ENCODE results near the gene JARID2. TPM values are rescaled to one million over a fixed set of nuclear protein-coding genes. Genes with fewer than 3 reads are reported as not detected.

JARID2 gene
- total and polyA plus RNA-seq, 10 of the 15 experiments (the other 5 are each of a cell fraction or from before 2014, with no cell fraction given), result 4.2 to 21.6 (median 11.7) TPM

DNA sequence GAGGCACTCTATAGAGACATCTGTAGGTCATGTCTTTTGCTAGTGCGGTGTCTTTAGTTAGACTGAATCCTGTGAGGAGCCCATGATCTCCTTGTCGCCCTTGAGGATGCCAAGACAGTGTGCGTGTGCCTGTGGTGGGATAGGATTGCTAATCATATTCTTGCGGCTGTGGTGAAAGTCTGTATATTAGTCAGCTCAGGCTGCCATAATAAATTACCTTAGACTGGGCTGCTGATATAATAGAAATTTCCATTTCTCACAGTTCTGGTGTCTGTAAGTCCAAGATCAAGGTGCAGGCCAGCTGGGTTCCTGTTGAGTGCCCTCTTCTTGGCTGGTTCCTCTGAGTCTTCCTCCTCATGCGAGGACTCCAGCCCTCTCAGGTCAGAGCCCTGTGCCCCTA lies 141.2 kb downstream of the JARID2 start (continued):
- TF ChIP-seq, protein P1, sequence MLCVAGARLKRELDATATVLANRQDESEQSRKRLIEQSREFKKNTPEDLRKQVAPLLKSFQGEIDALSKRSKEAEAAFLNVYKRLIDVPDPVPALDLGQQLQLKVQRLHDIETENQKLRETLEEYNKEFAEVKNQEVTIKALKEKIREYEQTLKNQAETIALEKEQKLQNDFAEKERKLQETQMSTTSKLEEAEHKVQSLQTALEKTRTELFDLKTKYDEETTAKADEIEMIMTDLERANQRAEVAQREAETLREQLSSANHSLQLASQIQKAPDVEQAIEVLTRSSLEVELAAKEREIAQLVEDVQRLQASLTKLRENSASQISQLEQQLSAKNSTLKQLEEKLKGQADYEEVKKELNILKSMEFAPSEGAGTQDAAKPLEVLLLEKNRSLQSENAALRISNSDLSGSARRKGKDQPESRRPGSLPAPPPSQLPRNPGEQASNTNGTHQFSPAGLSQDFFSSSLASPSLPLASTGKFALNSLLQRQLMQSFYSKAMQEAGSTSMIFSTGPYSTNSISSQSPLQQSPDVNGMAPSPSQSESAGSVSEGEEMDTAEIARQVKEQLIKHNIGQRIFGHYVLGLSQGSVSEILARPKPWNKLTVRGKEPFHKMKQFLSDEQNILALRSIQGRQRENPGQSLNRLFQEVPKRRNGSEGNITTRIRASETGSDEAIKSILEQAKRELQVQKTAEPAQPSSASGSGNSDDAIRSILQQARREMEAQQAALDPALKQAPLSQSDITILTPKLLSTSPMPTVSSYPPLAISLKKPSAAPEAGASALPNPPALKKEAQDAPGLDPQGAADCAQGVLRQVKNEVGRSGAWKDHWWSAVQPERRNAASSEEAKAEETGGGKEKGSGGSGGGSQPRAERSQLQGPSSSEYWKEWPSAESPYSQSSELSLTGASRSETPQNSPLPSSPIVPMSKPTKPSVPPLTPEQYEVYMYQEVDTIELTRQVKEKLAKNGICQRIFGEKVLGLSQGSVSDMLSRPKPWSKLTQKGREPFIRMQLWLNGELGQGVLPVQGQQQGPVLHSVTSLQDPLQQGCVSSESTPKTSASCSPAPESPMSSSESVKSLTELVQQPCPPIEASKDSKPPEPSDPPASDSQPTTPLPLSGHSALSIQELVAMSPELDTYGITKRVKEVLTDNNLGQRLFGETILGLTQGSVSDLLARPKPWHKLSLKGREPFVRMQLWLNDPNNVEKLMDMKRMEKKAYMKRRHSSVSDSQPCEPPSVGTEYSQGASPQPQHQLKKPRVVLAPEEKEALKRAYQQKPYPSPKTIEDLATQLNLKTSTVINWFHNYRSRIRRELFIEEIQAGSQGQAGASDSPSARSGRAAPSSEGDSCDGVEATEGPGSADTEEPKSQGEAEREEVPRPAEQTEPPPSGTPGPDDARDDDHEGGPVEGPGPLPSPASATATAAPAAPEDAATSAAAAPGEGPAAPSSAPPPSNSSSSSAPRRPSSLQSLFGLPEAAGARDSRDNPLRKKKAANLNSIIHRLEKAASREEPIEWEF (IDR thresholded peaks at IDR 0.05; ENCODE audit: insufficient replicate concordance, low read depth, low read length), result no peak
- no peak for TF ChIP-seq NFXL1 (IDR thresholded peaks at IDR 0.05; ENCODE audit: borderline replicate concordance)
- no peak for TF ChIP-seq RB1 (IDR thresholded peaks at IDR 0.05; ENCODE audit: borderline replicate concordance)
- peak; percentile 41; the same call in 1 of the 2 replicates for TF ChIP-seq MEF2A (IDR thresholded peaks at IDR 0.05; ENCODE audit: insufficient read depth, low read depth, low read length)
- TF ChIP-seq, protein P2, sequence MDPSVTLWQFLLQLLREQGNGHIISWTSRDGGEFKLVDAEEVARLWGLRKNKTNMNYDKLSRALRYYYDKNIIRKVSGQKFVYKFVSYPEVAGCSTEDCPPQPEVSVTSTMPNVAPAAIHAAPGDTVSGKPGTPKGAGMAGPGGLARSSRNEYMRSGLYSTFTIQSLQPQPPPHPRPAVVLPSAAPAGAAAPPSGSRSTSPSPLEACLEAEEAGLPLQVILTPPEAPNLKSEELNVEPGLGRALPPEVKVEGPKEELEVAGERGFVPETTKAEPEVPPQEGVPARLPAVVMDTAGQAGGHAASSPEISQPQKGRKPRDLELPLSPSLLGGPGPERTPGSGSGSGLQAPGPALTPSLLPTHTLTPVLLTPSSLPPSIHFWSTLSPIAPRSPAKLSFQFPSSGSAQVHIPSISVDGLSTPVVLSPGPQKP (IDR thresholded peaks at IDR 0.05; ENCODE audit: low read depth, low read length), result no peak
- peak; percentile 94 for TF ChIP-seq DPF2 (IDR thresholded peaks at IDR 0.05)
- TF ChIP-seq, protein P3, sequence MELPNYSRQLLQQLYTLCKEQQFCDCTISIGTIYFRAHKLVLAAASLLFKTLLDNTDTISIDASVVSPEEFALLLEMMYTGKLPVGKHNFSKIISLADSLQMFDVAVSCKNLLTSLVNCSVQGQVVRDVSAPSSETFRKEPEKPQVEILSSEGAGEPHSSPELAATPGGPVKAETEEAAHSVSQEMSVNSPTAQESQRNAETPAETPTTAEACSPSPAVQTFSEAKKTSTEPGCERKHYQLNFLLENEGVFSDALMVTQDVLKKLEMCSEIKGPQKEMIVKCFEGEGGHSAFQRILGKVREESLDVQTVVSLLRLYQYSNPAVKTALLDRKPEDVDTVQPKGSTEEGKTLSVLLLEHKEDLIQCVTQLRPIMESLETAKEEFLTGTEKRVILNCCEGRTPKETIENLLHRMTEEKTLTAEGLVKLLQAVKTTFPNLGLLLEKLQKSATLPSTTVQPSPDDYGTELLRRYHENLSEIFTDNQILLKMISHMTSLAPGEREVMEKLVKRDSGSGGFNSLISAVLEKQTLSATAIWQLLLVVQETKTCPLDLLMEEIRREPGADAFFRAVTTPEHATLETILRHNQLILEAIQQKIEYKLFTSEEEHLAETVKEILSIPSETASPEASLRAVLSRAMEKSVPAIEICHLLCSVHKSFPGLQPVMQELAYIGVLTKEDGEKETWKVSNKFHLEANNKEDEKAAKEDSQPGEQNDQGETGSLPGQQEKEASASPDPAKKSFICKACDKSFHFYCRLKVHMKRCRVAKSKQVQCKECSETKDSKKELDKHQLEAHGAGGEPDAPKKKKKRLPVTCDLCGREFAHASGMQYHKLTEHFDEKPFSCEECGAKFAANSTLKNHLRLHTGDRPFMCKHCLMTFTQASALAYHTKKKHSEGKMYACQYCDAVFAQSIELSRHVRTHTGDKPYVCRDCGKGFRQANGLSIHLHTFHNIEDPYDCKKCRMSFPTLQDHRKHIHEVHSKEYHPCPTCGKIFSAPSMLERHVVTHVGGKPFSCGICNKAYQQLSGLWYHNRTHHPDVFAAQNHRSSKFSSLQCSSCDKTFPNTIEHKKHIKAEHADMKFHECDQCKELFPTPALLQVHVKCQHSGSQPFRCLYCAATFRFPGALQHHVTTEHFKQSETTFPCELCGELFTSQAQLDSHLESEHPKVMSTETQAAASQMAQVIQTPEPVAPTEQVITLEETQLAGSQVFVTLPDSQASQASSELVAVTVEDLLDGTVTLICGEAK (IDR thresholded peaks at IDR 0.05; ENCODE audit: borderline replicate concordance), result no peak
- no peak for TF ChIP-seq SMARCA5 (IDR thresholded peaks at IDR 0.05)
- TF ChIP-seq SMAD1 (IDR thresholded peaks at IDR 0.05; ENCODE audit: low read depth, partially characterized antibody), result no peak
- peak; percentile 89 for TF ChIP-seq NR2F1 (conservative IDR thresholded peaks at IDR 0.05)
- TF ChIP-seq SPI1 (IDR thresholded peaks at IDR 0.05; ENCODE audit: borderline replicate concordance, insufficient read depth, low read depth, low read length), result no peak
- no peak for TF ChIP-seq KLF5 (IDR thresholded peaks at IDR 0.05; ENCODE audit: partially characterized antibody)
- no peak for TF ChIP-seq CBX5 (IDR thresholded peaks at IDR 0.05; ENCODE audit: low read depth)
- no peak for TF ChIP-seq HCFC1 (IDR thresholded peaks at IDR 0.05; ENCODE audit: low read length)
